GM23338 (cell line): Measurements from ENCODE around the gene WDR31. TPM values are rescaled to one million over a fixed set of nuclear protein-coding genes. Genes with fewer than 3 reads are reported as not detected.

Experiments
- ATAC-seq: fragments of 200-7000 bp; cut with Tn5 transposase; 3 replicates; pipeline ENCODE4 v1.9.1; 2020
- DNase-seq: peaks from one replicate; pipeline ENCODE4 v3.0.0-alpha.2; 2015; ENCODE audit warnings: low spot score
- H2AFZ ChIP-seq: fragments of 200-600 bp; sonication (generic); 2 replicates; pipeline ENCODE4 v1.8.0; 2016; ENCODE audit warnings: antibody characterized with exemption, mild to moderate bottlenecking, moderate library complexity
- H3F3A ChIP-seq: fragments of 200-600 bp; sonication (generic); replicated peaks from 2 replicates; pipeline ENCODE4 v1.8.0; 2017; ENCODE audit warnings: antibody characterized with exemption, mixed run types, low read depth
- H3K27ac ChIP-seq: fragments of 200-600 bp; sonication (generic); 2 replicates; pipeline ENCODE4 v1.6.1; 2016; ENCODE audit warnings: low read depth
- H3K27me3 ChIP-seq: fragments of 200-600 bp; sonication (generic); 2 replicates; pipeline ENCODE4 v1.8.0; 2016; ENCODE audit warnings: mild to moderate bottlenecking, mixed run types, moderate library complexity; ENCODE audit not compliant: insufficient read depth
- H3K36me3 ChIP-seq: fragments of 200-600 bp; sonication (generic); 2 replicates; pipeline ENCODE4 v1.8.0; 2016; ENCODE audit warnings: mild to moderate bottlenecking; ENCODE audit not compliant: insufficient read depth
- H3K4me1 ChIP-seq: fragments of 200-600 bp; sonication (generic); 2 replicates; pipeline ENCODE4 v1.8.0; 2016; ENCODE audit warnings: mild to moderate bottlenecking, moderate library complexity; ENCODE audit not compliant: insufficient read depth
- H3K4me2 ChIP-seq: fragments of 200-600 bp; sonication (generic); 2 replicates; pipeline ENCODE4 v1.7.1; 2017; ENCODE audit warnings: mixed run types
- H3K4me3 ChIP-seq: fragments of 200-600 bp; sonication (generic); 2 replicates; pipeline ENCODE4 v1.6.1; 2016; ENCODE audit warnings: mixed run types
- H3K79me2 ChIP-seq: fragments of 200-600 bp; sonication (generic); replicated peaks from 2 replicates; pipeline ENCODE4 v1.8.0; 2017; ENCODE audit warnings: mild to moderate bottlenecking; ENCODE audit not compliant: insufficient read depth
- H3K9me2 ChIP-seq: fragments of 200-600 bp; sonication (generic); 2 replicates; pipeline ENCODE4 v1.8.0; 2017; ENCODE audit not compliant: insufficient read depth
- H4K20me1 ChIP-seq: fragments of 200-600 bp; sonication (generic); replicated peaks from 2 replicates; pipeline ENCODE4 v1.8.0; 2017; ENCODE audit warnings: mild to moderate bottlenecking; ENCODE audit not compliant: insufficient read depth
- H3K27ac Mint-ChIP-seq: 2 replicates; pipeline ENCODE4 v1.8.0; 2020; ENCODE audit warnings: inconsistent platforms, mild to moderate bottlenecking, moderate library complexity, mixed read lengths
- H3K27me3 Mint-ChIP-seq: 3 replicates; pipeline ENCODE4 v1.8.0; 2022; ENCODE audit warnings: low read depth, mild to moderate bottlenecking, moderate library complexity, mixed read lengths, inconsistent platforms; ENCODE audit not compliant: insufficient read depth, poor library complexity
- H3K36me3 Mint-ChIP-seq: 3 replicates; pipeline ENCODE4 v1.8.0; 2021; ENCODE audit warnings: low read depth, mild to moderate bottlenecking, inconsistent platforms, moderate library complexity, mixed read lengths
- H3K4me1 Mint-ChIP-seq: 3 replicates; pipeline ENCODE4 v1.8.0; 2020; ENCODE audit warnings: mild to moderate bottlenecking, inconsistent platforms, mixed read lengths
- H3K4me3 Mint-ChIP-seq: 3 replicates; pipeline ENCODE4 v1.8.0; 2021; ENCODE audit warnings: moderate library complexity, mild to moderate bottlenecking, inconsistent platforms, mixed read lengths
- H3K9me3 Mint-ChIP-seq: 3 replicates; pipeline ENCODE4 v1.8.0; 2020; ENCODE audit warnings: moderate library complexity, mild to moderate bottlenecking, inconsistent platforms, mixed read lengths
- EZH2 ChIP-seq: fragments of 200-600 bp; sonication (generic); IDR thresholded peaks from one replicate; pipeline ENCODE4 v1.8.0; 2017; ENCODE audit warnings: antibody characterized with exemption, mild to moderate bottlenecking, low read depth; ENCODE audit not compliant: unreplicated experiment
- EZH2phosphoT487 ChIP-seq: fragments of 200-600 bp; sonication (generic); IDR thresholded peaks from one replicate; pipeline ENCODE4 v1.8.1; 2018; ENCODE audit warnings: antibody characterized with exemption; ENCODE audit not compliant: unreplicated experiment
- JUNB ChIP-seq: IDR thresholded peaks from one replicate; pipeline ENCODE4 v1.6.1; 2016; ENCODE audit warnings: antibody characterized with exemption; ENCODE audit not compliant: unreplicated experiment
- NANOG ChIP-seq: IDR thresholded peaks from 2 replicates; pipeline ENCODE4 v1.6.1; 2016; ENCODE audit warnings: antibody characterized with exemption, borderline replicate concordance
- POLR2AphosphoS5 ChIP-seq: IDR thresholded peaks from 2 replicates; pipeline ENCODE4 v1.6.1; 2016; ENCODE audit warnings: antibody characterized with exemption, low read depth
- STAT1 ChIP-seq: IDR thresholded peaks from one replicate; pipeline ENCODE4 v1.6.1; 2016; ENCODE audit warnings: antibody characterized with exemption; ENCODE audit not compliant: unreplicated experiment
- ZNF331 ChIP-seq: fragments of 250-450 bp; sonication (Bioruptor Pico); IDR thresholded peaks from 2 replicates; pipeline ENCODE4 v1.5.0; 2020; ENCODE audit warnings: low read depth, mild to moderate bottlenecking, moderate library complexity
- ZNF462 ChIP-seq: fragments of 250-450 bp; sonication (Bioruptor Pico); IDR thresholded peaks from 2 replicates; pipeline ENCODE4 v1.5.0; 2020; ENCODE audit warnings: mild to moderate bottlenecking, moderate library complexity
- polyA plus RNA-seq: library from polyadenylated mRNA; unstranded; fragments of >200 nt; fragmentation: Nextera tagmentation; extraction: Ambion mirVana; gene quantifications from 2 replicates; pipeline ENCODE4 v1.2.1, GENCODE V29; 2016
- total RNA-seq: library from RNA; depleted of rRNA; stranded (reverse); fragments of >200 nt; shearing (Covaris generic); gene quantifications from 2 replicates; pipeline ENCODE4 v1.2.3, GENCODE V29; 2014
- TF ChIP-seq, protein P1 (sequence below): IDR thresholded peaks from 2 replicates; pipeline ENCODE4 v1.6.1; 2016; ENCODE audit warnings: antibody characterized with exemption

WDR31 gene
- total and polyA plus RNA-seq, 2 experiments from 2014 or later = 0.13 to 0.63 TPM

- TF ChIP-seq ZNF462 (no peak), JUNB (no peak), NANOG (no peak)
These were observed 32.6 kb downstream of the WDR31 start (continued) for GRCh38 chr9:113307396-113307975.

- peaks cover 5% of the 10 kb centered on the region; the same call in 1 of the 3 replicates for H3K4me1 Mint-ChIP-seq
- no peak for DNase-seq
- H3K27ac Mint-ChIP-seq = no peak overlapping the region
- no peak overlapping the region for H2AFZ ChIP-seq
- H3K27me3 Mint-ChIP-seq = peaks cover 3% of the 10 kb centered on the region
- peaks cover 4% of the 10 kb centered on the region; the same call in 1 of the 2 replicates for H4K20me1 ChIP-seq
- H3K4me1 ChIP-seq = no peaks in the 10 kb centered on the region
- H3K9me2 ChIP-seq = no peaks in the 10 kb centered on the region
- no peaks in the 10 kb centered on the region for H3K36me3 Mint-ChIP-seq
- H3F3A ChIP-seq = no peaks in the 10 kb centered on the region
- ATAC-seq = no peak
- no peak overlapping the region for H3K4me3 Mint-ChIP-seq
- no peak overlapping the region for H3K4me2 ChIP-seq
- H3K27me3 ChIP-seq = no peaks in the 10 kb centered on the region
- H3K4me3 ChIP-seq = no peak overlapping the region
- H3K79me2 ChIP-seq = no peaks in the 10 kb centered on the region
- no peak overlapping the region for H3K27ac ChIP-seq
- no peaks in the 10 kb centered on the region for H3K36me3 ChIP-seq
- no peaks in the 10 kb centered on the region for H3K9me3 Mint-ChIP-seq
- no peak for TF ChIP-seq ZNF331
- no peak for TF ChIP-seq STAT1
- TF ChIP-seq ZNF462 = no peak
- no peak for TF ChIP-seq POLR2AphosphoS5
- TF ChIP-seq, protein P1, sequence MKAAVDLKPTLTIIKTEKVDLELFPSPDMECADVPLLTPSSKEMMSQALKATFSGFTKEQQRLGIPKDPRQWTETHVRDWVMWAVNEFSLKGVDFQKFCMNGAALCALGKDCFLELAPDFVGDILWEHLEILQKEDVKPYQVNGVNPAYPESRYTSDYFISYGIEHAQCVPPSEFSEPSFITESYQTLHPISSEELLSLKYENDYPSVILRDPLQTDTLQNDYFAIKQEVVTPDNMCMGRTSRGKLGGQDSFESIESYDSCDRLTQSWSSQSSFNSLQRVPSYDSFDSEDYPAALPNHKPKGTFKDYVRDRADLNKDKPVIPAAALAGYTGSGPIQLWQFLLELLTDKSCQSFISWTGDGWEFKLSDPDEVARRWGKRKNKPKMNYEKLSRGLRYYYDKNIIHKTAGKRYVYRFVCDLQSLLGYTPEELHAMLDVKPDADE = no peak
- TF ChIP-seq EZH2 = no peak
- no peak for TF ChIP-seq JUNB
- TF ChIP-seq EZH2phosphoT487 = no peak
- no peak for TF ChIP-seq NANOG
These were observed 33.5 kb downstream of the WDR31 start for GRCh38 chr9:113306566-113306965.
